ENCODE data around the gene JAZF1. TPM values are rescaled to one million over a fixed set of nuclear protein-coding genes. Genes with fewer than 3 reads are reported as not detected.

JAZF1 gene
- total and polyA plus RNA-seq, 9 donors = 10.4 to 36.0 (median 19.9) TPM

DNA sequence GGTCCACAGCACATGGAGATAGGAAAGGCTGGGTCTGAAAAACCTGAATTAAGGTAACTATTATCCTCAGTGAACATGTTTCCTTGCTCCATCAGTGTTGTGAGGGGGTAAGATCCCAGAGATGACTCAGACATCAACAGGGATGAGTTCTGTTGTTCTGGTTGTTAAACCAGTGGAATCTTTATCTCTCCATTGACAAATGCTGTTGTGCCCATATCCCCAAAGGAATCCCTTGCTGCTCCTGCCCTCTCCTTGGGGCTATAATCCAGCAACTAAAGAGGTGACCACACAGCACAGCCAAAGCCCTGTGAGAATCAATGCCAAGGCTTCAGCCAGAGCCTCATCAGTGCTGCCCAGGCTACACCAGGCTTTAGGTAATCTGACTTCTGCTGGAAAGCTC, 113.4 kb downstream of the JAZF1 start:
- H3K27ac ChIP-seq = peak overlapping the region in 1 of 2 donors; percentile 31
- intact Hi-C loops (cut with DNase I) = no loop called here
- TF ChIP-seq EP300 (IDR thresholded peaks at IDR 0.05) = no peak
- H3K36me3 ChIP-seq = no peaks in the 10 kb centered on the region
- H3K9me3 ChIP-seq = no peaks in the 10 kb centered on the region
- DNase-seq = no peak
- peaks cover 19% of the 10 kb centered on the region for H3K4me1 ChIP-seq (ENCODE audit: insufficient read depth)
- no peak overlapping the region for H3K4me3 ChIP-seq
- no peaks in the 10 kb centered on the region for H3K27me3 ChIP-seq

GRCh38 chr7:28065721-28066285, 114.8 kb downstream of the JAZF1 start:
- Histone ChIP-seq H3K36me3 (no peaks in the 10 kb centered on the region), H3K4me3 (peak overlapping the region; percentile 5), H3K4me1 (ENCODE audit: insufficient read depth) (peaks cover 17% of the 10 kb centered on the region), H3K9me3 (no peaks in the 10 kb centered on the region), H3K27ac (peak overlapping the region; percentile 46 to 81), H3K27me3 (no peaks in the 10 kb centered on the region)
- WGBS, 3 donors = 12 to 25% (median 19%) methylated on average over 8 of the region's 8 CpGs
- TF ChIP-seq, protein P1, sequence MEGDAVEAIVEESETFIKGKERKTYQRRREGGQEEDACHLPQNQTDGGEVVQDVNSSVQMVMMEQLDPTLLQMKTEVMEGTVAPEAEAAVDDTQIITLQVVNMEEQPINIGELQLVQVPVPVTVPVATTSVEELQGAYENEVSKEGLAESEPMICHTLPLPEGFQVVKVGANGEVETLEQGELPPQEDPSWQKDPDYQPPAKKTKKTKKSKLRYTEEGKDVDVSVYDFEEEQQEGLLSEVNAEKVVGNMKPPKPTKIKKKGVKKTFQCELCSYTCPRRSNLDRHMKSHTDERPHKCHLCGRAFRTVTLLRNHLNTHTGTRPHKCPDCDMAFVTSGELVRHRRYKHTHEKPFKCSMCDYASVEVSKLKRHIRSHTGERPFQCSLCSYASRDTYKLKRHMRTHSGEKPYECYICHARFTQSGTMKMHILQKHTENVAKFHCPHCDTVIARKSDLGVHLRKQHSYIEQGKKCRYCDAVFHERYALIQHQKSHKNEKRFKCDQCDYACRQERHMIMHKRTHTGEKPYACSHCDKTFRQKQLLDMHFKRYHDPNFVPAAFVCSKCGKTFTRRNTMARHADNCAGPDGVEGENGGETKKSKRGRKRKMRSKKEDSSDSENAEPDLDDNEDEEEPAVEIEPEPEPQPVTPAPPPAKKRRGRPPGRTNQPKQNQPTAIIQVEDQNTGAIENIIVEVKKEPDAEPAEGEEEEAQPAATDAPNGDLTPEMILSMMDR (IDR thresholded peaks at IDR 0.05) = no peak
- TF ChIP-seq POLR2A (IDR thresholded peaks at IDR 0.05) = no peak
- TF ChIP-seq EP300 (IDR thresholded peaks at IDR 0.05) = no peak
- DNase-seq = peak in 1 of 5 donors; percentile 32
- intact Hi-C loops (cut with DNase I) = no loop called here

DNA sequence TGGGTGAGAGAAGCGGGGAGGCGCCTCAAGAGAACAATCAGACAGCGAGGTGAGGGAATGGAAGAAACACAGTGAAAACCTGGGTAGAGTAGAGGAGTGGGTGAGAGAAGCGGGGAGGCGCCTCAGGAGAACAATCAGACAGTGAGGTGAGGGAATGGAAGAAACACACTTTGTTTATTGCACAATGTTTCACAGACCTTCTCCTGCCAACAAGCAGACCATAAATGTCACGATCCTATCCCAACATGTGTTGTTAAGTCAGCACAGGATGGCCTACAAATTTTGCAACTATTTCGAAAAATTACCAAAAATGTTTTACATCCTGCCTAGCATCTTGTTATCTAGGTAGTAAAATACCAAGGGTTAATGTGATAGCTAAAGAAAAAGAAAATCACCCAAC, 115.3 kb downstream of the JAZF1 start:
- TF ChIP-seq EP300 (IDR thresholded peaks at IDR 0.05) (no peak), POLR2A (IDR thresholded peaks at IDR 0.05) (no peak)
- TF ChIP-seq, protein P1 (IDR thresholded peaks at IDR 0.05) = no peak
- Histone ChIP-seq H3K9me3 (no peaks in the 10 kb centered on the region), H3K27ac (peak overlapping the region; percentile 46 to 81), H3K4me1 (ENCODE audit: insufficient read depth) (peaks cover 14% of the 10 kb centered on the region), H3K4me3 (no peak overlapping the region), H3K27me3 (no peaks in the 10 kb centered on the region), H3K36me3 (no peaks in the 10 kb centered on the region)
- WGBS, 3 donors = 61 to 70% (median 69%) methylated on average over 7 of the region's 7 CpGs
- intact Hi-C loops (cut with DNase I) = no loop called here
- DNase-seq = peak in 1 of 5 donors; percentile 50

- Histone ChIP-seq H3K27ac (peak overlapping the region; percentile 46 to 81), H3K27me3 (no peaks in the 10 kb centered on the region), H3K4me1 (ENCODE audit: insufficient read depth) (peaks cover 12% of the 10 kb centered on the region), H3K9me3 (no peaks in the 10 kb centered on the region), H3K36me3 (no peaks in the 10 kb centered on the region), H3K4me3 (no peak overlapping the region)
- intact Hi-C loops (cut with DNase I) = no loop called here
- TF ChIP-seq, protein P1 (IDR thresholded peaks at IDR 0.05) = no peak
- TF ChIP-seq EP300 (IDR thresholded peaks at IDR 0.05) = no peak
- TF ChIP-seq POLR2A (IDR thresholded peaks at IDR 0.05) = no peak
- no peak for DNase-seq
Measured at GRCh38 chr7:28064437-28064836, 116.2 kb downstream of the JAZF1 start.

- intact Hi-C loops (cut with DNase I) = no loop called here
- peak; percentile 69 to 85 (median 82) for DNase-seq
- no peak overlapping the region for H3K27ac ChIP-seq
- TF ChIP-seq EP300 (IDR thresholded peaks at IDR 0.05) (no peak), POLR2A (IDR thresholded peaks at IDR 0.05) (no peak)
- TF ChIP-seq, protein P1 (IDR thresholded peaks at IDR 0.05) = peak; percentile 46 to 59 (median 48)
- H3K9me3 ChIP-seq = no peaks in the 10 kb centered on the region
- no peak overlapping the region for H3K4me3 ChIP-seq
- peaks cover 8% of the 10 kb centered on the region for H3K4me1 ChIP-seq (ENCODE audit: insufficient read depth)
- 50 to 61% (median 55%) methylated on average over 12 of the region's 12 CpGs for WGBS, 3 donors
- H3K36me3 ChIP-seq = no peaks in the 10 kb centered on the region
- H3K27me3 ChIP-seq = no peaks in the 10 kb centered on the region
Measured at GRCh38 chr7:28062197-28062991, 118.2 kb downstream of the JAZF1 start.
